Neural progenitor cell (in vitro differentiated cells): ENCODE data around the gene ARID2.
A peak's percentile ranks its signal among the peaks of the same experiment; 100 is the strongest.

ENCODE experiments used
- CTCF ChIP-seq: fragments of 200-600 bp; sonication (generic); IDR thresholded peaks from 2 replicates; pipeline ENCODE4 v1.5.1; 2017; ENCODE audit warnings: antibody characterized with exemption, mild to moderate bottlenecking
- EZH2 ChIP-seq: fragments of 200-600 bp; sonication (generic); IDR thresholded peaks from 2 replicates; pipeline ENCODE4 v1.6.1; 2017; ENCODE audit warnings: antibody characterized with exemption, mild to moderate bottlenecking, moderate library complexity

GRCh38 chr12:45893240-45893639 is 163.7 kb downstream of the ARID2 start:
- TF ChIP-seq CTCF = peak; percentile 63
- TF ChIP-seq EZH2 = no peak
